HEK293 (cell line): ENCODE data around the gene CDK1.

Experiments used
- BCL11A ChIP-seq: fragments of 450-650 bp; formaldehyde crosslinking; IDR thresholded peaks from 2 replicates; pipeline ENCODE4 v1.5.1; 2016; ENCODE audit warnings: low read depth, missing biosample characterization, missing genetic modification characterization
- BCL11B ChIP-seq: fragments of 450-650 bp; formaldehyde crosslinking; IDR thresholded peaks from 2 replicates; pipeline ENCODE4 v1.5.1; 2016; ENCODE audit warnings: low read depth, missing biosample characterization, missing genetic modification characterization
- EGR2 ChIP-seq: fragments of 450-650 bp; formaldehyde crosslinking; IDR thresholded peaks from 2 replicates; pipeline ENCODE4 v1.5.1; 2016; ENCODE audit warnings: low read depth, missing biosample characterization, missing genetic modification characterization
- GLIS2 ChIP-seq: fragments of 450-650 bp; formaldehyde crosslinking; IDR thresholded peaks from 2 replicates; pipeline ENCODE4 v1.5.1; 2016; ENCODE audit warnings: missing biosample characterization, missing genetic modification characterization
- HOXA7 ChIP-seq: sonication (generic); formaldehyde crosslinking; IDR thresholded peaks from 2 replicates; pipeline ENCODE4 v1.8.1; 2022; ENCODE audit warnings: missing genetic modification reagents, borderline replicate concordance
- HOXC10 ChIP-seq: sonication (generic); formaldehyde crosslinking; IDR thresholded peaks from 2 replicates; pipeline ENCODE4 v1.8.1; 2023; ENCODE audit warnings: mild to moderate bottlenecking, missing genetic modification reagents
- KLF8 ChIP-seq: fragments of 450-650 bp; formaldehyde crosslinking; IDR thresholded peaks from 2 replicates; pipeline ENCODE4 v1.5.1; 2016; ENCODE audit warnings: missing biosample characterization, missing genetic modification characterization
- RBAK ChIP-seq: fragments of 450-650 bp; formaldehyde crosslinking; IDR thresholded peaks from 2 replicates; pipeline ENCODE4 v1.5.1; 2016; ENCODE audit warnings: missing biosample characterization, missing genetic modification characterization
- SCRT1 ChIP-seq: fragments of 450-650 bp; formaldehyde crosslinking; IDR thresholded peaks from 2 replicates; pipeline ENCODE4 v1.5.1; 2016; ENCODE audit warnings: missing biosample characterization, missing genetic modification characterization, borderline replicate concordance
- SETDB1 ChIP-seq: IDR thresholded peaks from one replicate; pipeline ENCODE4 v1.6.1; 2017; ENCODE audit warnings: mild to moderate bottlenecking, low read length, moderate library complexity, mixed read lengths; ENCODE audit not compliant: insufficient read length
- SP2 ChIP-seq: fragments of 450-650 bp; formaldehyde crosslinking; IDR thresholded peaks from 2 replicates; pipeline ENCODE4 v1.5.1; 2016; ENCODE audit warnings: missing biosample characterization, missing genetic modification characterization
- ZBTB8A ChIP-seq: fragments of 450-650 bp; formaldehyde crosslinking; IDR thresholded peaks from 2 replicates; pipeline ENCODE4 v1.5.1; 2016; ENCODE audit warnings: missing biosample characterization, missing genetic modification characterization
- ZNF10 ChIP-seq: fragments of 450-650 bp; formaldehyde crosslinking; IDR thresholded peaks from 2 replicates; pipeline ENCODE4 v1.5.1; 2017; ENCODE audit warnings: missing biosample characterization, missing genetic modification characterization
- ZNF16 ChIP-seq: fragments of 450-650 bp; formaldehyde crosslinking; IDR thresholded peaks from 2 replicates; pipeline ENCODE4 v1.5.1; 2016; ENCODE audit warnings: low read depth, missing biosample characterization, missing genetic modification characterization
- ZNF2 ChIP-seq: fragments of 450-650 bp; formaldehyde crosslinking; IDR thresholded peaks from 2 replicates; pipeline ENCODE4 v1.5.1; 2016; ENCODE audit warnings: missing biosample characterization, missing genetic modification characterization
- ZNF324 ChIP-seq: fragments of 450-650 bp; formaldehyde crosslinking; IDR thresholded peaks from 2 replicates; pipeline ENCODE4 v1.5.1; 2016; ENCODE audit warnings: missing biosample characterization, missing genetic modification characterization
- ZNF341 ChIP-seq: fragments of 450-650 bp; formaldehyde crosslinking; IDR thresholded peaks from 2 replicates; pipeline ENCODE4; 2016; ENCODE audit warnings: low read depth, missing biosample characterization, missing genetic modification characterization
- ZNF501 ChIP-seq: fragments of 450-650 bp; formaldehyde crosslinking; IDR thresholded peaks from 2 replicates; pipeline ENCODE4 v1.5.1; 2016; ENCODE audit warnings: missing biosample characterization, missing genetic modification characterization
- ZNF544 ChIP-seq: fragments of 450-650 bp; formaldehyde crosslinking; IDR thresholded peaks from 2 replicates; pipeline ENCODE4 v1.5.0; 2017; ENCODE audit warnings: missing biosample characterization, missing genetic modification characterization
- ZNF561 ChIP-seq: fragments of 450-650 bp; IDR thresholded peaks from 2 replicates; pipeline ENCODE4 v1.5.1; 2018; ENCODE audit warnings: missing biosample characterization, missing genetic modification characterization, borderline replicate concordance
- ZNF610 ChIP-seq: fragments of 450-650 bp; formaldehyde crosslinking; IDR thresholded peaks from 2 replicates; pipeline ENCODE4 v1.5.1; 2016; ENCODE audit warnings: missing biosample characterization, missing genetic modification characterization, borderline replicate concordance
- ZNF623 ChIP-seq: fragments of 450-650 bp; formaldehyde crosslinking; IDR thresholded peaks from 2 replicates; pipeline ENCODE4 v1.5.1; 2016; ENCODE audit warnings: missing biosample characterization, missing genetic modification characterization
- ZNF624 ChIP-seq: fragments of 450-650 bp; formaldehyde crosslinking; IDR thresholded peaks from 2 replicates; pipeline ENCODE4 v1.5.1; 2017; ENCODE audit warnings: missing biosample characterization, missing genetic modification characterization
- ZNF629 ChIP-seq: fragments of 450-650 bp; formaldehyde crosslinking; IDR thresholded peaks from 2 replicates; pipeline ENCODE4 v1.5.1; 2017; ENCODE audit warnings: missing biosample characterization, missing genetic modification characterization
- ZNF660 ChIP-seq: fragments of 450-650 bp; IDR thresholded peaks from 2 replicates; pipeline ENCODE4 v1.5.1; 2018; ENCODE audit warnings: missing biosample characterization, mild to moderate bottlenecking, missing genetic modification characterization
- ZNF670 ChIP-seq: fragments of 450-650 bp; formaldehyde crosslinking; IDR thresholded peaks from 2 replicates; pipeline ENCODE4 v1.5.1; 2016; ENCODE audit warnings: missing biosample characterization, missing genetic modification characterization, low read depth
- ZNF677 ChIP-seq: fragments of 450-650 bp; IDR thresholded peaks from 2 replicates; pipeline ENCODE4 v1.5.0; 2018; ENCODE audit warnings: missing biosample characterization, mild to moderate bottlenecking, missing genetic modification characterization, moderate library complexity
- ZNF701 ChIP-seq: fragments of 450-650 bp; formaldehyde crosslinking; IDR thresholded peaks from 2 replicates; pipeline ENCODE4 v1.5.1; 2016; ENCODE audit warnings: missing biosample characterization, missing genetic modification characterization
- ZNF837 ChIP-seq: fragments of 450-650 bp; formaldehyde crosslinking; IDR thresholded peaks from 2 replicates; pipeline ENCODE4 v1.5.1; 2016; ENCODE audit warnings: missing biosample characterization, missing genetic modification characterization
- TF ChIP-seq, protein P1 (sequence below): fragments of 450-650 bp; IDR thresholded peaks from 2 replicates; pipeline ENCODE4 v1.5.1; 2018; ENCODE audit warnings: missing biosample characterization, missing genetic modification characterization
- TF ChIP-seq, protein P2 (sequence below): fragments of 450-650 bp; formaldehyde crosslinking; IDR thresholded peaks from 2 replicates; pipeline ENCODE4 v1.5.1; 2016; ENCODE audit warnings: missing biosample characterization, missing genetic modification characterization
- TF ChIP-seq, protein P3 (sequence below): fragments of 450-650 bp; formaldehyde crosslinking; IDR thresholded peaks from 2 replicates; pipeline ENCODE4 v1.5.1; 2016; ENCODE audit warnings: missing biosample characterization, missing genetic modification characterization, borderline replicate concordance
- TF ChIP-seq, protein P4 (sequence below): fragments of 450-650 bp; formaldehyde crosslinking; IDR thresholded peaks from 2 replicates; pipeline ENCODE4 v1.5.1; 2016; ENCODE audit warnings: missing biosample characterization, missing genetic modification characterization, low read depth
- TF ChIP-seq, protein P5 (sequence below): fragments of 450-650 bp; formaldehyde crosslinking; IDR thresholded peaks from 2 replicates; pipeline ENCODE4 v1.5.1; 2016; ENCODE audit warnings: missing biosample characterization, missing genetic modification characterization

The CDK1 gene

DNA sequence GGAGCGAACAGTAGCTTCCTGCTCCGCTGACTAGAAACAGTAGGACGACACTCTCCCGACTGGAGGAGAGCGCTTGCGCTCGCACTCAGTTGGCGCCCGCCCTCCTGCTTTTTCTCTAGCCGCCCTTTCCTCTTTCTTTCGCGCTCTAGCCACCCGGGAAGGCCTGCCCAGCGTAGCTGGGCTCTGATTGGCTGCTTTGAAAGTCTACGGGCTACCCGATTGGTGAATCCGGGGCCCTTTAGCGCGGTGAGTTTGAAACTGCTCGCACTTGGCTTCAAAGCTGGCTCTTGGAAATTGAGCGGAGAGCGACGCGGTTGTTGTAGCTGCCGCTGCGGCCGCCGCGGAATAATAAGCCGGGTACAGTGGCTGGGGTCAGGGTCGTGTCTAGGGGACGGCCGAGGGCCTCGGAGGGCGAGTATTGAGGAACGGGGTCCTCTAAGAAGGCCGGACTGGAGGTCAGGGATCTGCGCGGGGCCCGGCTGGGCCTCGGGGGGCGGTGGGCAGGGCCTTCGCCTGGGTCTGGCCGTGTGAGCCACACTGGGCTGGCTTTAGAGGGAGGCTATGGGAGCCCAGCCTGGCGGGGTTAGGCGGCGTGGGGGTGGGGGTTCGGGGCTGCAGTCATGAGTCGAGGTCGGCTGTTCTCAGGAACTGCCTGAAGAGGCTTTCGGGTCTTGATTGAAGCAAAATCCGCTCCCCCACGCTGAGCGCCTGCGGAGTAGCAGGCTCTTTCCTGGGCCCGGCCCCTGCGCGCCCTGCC lies at the start of gene CDK1 (continued):
- TF ChIP-seq, protein P1, sequence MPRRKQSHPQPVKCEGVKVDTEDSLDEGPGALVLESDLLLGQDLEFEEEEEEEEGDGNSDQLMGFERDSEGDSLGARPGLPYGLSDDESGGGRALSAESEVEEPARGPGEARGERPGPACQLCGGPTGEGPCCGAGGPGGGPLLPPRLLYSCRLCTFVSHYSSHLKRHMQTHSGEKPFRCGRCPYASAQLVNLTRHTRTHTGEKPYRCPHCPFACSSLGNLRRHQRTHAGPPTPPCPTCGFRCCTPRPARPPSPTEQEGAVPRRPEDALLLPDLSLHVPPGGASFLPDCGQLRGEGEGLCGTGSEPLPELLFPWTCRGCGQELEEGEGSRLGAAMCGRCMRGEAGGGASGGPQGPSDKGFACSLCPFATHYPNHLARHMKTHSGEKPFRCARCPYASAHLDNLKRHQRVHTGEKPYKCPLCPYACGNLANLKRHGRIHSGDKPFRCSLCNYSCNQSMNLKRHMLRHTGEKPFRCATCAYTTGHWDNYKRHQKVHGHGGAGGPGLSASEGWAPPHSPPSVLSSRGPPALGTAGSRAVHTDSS = peak; percentile 36; the same call in 1 of the 2 replicates
- TF ChIP-seq, protein P2, sequence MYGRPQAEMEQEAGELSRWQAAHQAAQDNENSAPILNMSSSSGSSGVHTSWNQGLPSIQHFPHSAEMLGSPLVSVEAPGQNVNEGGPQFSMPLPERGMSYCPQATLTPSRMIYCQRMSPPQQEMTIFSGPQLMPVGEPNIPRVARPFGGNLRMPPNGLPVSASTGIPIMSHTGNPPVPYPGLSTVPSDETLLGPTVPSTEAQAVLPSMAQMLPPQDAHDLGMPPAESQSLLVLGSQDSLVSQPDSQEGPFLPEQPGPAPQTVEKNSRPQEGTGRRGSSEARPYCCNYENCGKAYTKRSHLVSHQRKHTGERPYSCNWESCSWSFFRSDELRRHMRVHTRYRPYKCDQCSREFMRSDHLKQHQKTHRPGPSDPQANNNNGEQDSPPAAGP (tag by site-specific recombination) = 0 out of 2 replicates have a peak, but pooled peaks have one; percentile 15
- TF ChIP-seq ZNF324 (peak; percentile 65; the same call in 1 of the 2 replicates), BCL11A (tag by site-specific recombination) (no peak), SETDB1 (peak; percentile 32), ZNF610 (0 out of 2 replicates have a peak, but pooled peaks have one; percentile 48), ZNF629 (0 out of 2 replicates have a peak, but pooled peaks have one; percentile 20), ZNF10 (tag by site-specific recombination) (no peak), ZBTB8A (tag by site-specific recombination) (peak; percentile 27; the same call in 1 of the 2 replicates), ZNF677 (tag by site-specific recombination) (no peak), ZNF2 (tag by site-specific recombination) (peak; percentile 45; the same call in 1 of the 2 replicates), ZNF670 (tag by site-specific recombination) (no peak), BCL11B (tag by site-specific recombination) (no peak), RBAK (tag by site-specific recombination) (no peak), ZNF623 (tag by site-specific recombination) (0 out of 2 replicates have a peak, but pooled peaks have one; percentile 7), HOXA7 (no peak), ZNF16 (tag by site-specific recombination) (no peak), SCRT1 (tag by site-specific recombination) (no peak), ZNF701 (tag by site-specific recombination) (no peak), ZNF501 (peak; percentile 84), KLF8 (tag by site-specific recombination) (peak; percentile 38; the same call in 1 of the 2 replicates), SP2 (tag by site-specific recombination) (peak; percentile 79), ZNF660 (tag by site-specific recombination) (peak; percentile 61), EGR2 (no peak), ZNF561 (tag by site-specific recombination) (peak; percentile 75), HOXC10 (0 out of 2 replicates have a peak, but pooled peaks have one; percentile 68), GLIS2 (peak; percentile 86), ZNF837 (peak; percentile 91), ZNF341 (tag by site-specific recombination) (peak; percentile 82), ZNF624 (tag by site-specific recombination) (no peak), ZNF544 (no peak)
- TF ChIP-seq, protein P3, sequence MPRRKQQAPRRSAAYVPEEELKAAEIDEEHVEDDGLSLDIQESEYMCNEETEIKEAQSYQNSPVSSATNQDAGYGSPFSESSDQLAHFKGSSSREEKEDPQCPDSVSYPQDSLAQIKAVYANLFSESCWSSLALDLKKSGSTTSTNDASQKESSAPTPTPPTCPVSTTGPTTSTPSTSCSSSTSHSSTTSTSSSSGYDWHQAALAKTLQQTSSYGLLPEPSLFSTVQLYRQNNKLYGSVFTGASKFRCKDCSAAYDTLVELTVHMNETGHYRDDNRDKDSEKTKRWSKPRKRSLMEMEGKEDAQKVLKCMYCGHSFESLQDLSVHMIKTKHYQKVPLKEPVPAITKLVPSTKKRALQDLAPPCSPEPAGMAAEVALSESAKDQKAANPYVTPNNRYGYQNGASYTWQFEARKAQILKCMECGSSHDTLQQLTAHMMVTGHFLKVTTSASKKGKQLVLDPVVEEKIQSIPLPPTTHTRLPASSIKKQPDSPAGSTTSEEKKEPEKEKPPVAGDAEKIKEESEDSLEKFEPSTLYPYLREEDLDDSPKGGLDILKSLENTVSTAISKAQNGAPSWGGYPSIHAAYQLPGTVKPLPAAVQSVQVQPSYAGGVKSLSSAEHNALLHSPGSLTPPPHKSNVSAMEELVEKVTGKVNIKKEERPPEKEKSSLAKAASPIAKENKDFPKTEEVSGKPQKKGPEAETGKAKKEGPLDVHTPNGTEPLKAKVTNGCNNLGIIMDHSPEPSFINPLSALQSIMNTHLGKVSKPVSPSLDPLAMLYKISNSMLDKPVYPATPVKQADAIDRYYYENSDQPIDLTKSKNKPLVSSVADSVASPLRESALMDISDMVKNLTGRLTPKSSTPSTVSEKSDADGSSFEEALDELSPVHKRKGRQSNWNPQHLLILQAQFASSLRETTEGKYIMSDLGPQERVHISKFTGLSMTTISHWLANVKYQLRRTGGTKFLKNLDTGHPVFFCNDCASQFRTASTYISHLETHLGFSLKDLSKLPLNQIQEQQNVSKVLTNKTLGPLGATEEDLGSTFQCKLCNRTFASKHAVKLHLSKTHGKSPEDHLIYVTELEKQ (tag by site-specific recombination) = no peak
- TF ChIP-seq, protein P4, sequence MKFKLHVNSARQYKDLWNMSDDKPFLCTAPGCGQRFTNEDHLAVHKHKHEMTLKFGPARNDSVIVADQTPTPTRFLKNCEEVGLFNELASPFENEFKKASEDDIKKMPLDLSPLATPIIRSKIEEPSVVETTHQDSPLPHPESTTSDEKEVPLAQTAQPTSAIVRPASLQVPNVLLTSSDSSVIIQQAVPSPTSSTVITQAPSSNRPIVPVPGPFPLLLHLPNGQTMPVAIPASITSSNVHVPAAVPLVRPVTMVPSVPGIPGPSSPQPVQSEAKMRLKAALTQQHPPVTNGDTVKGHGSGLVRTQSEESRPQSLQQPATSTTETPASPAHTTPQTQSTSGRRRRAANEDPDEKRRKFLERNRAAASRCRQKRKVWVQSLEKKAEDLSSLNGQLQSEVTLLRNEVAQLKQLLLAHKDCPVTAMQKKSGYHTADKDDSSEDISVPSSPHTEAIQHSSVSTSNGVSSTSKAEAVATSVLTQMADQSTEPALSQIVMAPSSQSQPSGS (tag by site-specific recombination) = no peak
- TF ChIP-seq, protein P5, sequence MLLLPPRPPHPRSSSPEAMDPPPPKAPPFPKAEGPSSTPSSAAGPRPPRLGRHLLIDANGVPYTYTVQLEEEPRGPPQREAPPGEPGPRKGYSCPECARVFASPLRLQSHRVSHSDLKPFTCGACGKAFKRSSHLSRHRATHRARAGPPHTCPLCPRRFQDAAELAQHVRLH (tag by site-specific recombination) = no peak
